ENCODE results near the gene KIF19.
"Not testable (repeated sequence)": the region's sequence is repeated elsewhere in the genome, so short reads cannot be mapped to it uniquely, and the experiment has no call there.

The KIF19 gene, protein sequence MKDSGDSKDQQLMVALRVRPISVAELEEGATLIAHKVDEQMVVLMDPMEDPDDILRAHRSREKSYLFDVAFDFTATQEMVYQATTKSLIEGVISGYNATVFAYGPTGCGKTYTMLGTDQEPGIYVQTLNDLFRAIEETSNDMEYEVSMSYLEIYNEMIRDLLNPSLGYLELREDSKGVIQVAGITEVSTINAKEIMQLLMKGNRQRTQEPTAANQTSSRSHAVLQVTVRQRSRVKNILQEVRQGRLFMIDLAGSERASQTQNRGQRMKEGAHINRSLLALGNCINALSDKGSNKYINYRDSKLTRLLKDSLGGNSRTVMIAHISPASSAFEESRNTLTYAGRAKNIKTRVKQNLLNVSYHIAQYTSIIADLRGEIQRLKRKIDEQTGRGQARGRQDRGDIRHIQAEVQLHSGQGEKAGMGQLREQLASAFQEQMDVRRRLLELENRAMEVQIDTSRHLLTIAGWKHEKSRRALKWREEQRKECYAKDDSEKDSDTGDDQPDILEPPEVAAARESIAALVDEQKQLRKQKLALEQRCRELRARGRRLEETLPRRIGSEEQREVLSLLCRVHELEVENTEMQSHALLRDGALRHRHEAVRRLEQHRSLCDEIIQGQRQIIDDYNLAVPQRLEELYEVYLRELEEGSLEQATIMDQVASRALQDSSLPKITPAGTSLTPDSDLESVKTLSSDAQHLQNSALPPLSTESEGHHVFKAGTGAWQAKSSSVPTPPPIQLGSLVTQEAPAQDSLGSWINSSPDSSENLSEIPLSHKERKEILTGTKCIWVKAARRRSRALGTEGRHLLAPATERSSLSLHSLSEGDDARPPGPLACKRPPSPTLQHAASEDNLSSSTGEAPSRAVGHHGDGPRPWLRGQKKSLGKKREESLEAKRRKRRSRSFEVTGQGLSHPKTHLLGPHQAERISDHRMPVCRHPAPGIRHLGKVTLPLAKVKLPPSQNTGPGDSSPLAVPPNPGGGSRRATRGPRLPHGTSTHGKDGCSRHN

DNA sequence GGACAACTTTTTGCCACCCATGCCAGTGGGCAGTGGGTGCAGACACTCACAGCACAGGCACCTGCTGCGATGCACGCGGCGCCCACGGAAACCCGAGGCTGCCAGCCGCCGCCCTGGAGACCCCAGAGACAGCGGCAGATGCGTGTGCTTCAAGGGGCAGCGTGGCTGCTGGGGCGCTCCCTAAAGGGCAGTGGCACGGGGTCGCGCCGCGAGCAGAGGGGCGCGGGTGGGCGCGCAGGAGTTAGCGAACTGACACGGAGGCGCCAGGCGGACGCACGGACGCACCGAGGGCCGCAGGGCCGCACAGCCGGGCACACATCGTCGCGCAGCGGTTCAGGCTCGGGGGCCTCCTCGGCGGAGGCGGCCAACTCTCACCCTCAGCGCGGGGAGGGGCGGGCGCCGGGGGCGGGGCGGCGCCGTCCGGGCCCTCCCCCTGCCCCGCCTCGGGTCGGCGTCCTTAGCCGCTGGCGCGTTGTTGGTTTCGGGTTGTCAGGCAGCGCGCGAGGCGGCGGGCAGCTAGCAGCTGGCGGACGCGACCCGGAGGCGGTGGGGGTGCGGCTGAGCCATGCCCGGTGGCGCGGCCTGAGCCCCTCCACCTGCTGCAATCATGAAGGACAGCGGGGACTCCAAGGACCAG is at the start of gene KIF19:
Gene KIF19 (plus strand): TSS at position 484 of the 637 bp plus-strand sequence. CDS start 124 bp downstream, at position 608.
- H3K27ac ChIP-seq = no peak within 1 kb of the TSS
- TF ChIP-seq, protein P1, sequence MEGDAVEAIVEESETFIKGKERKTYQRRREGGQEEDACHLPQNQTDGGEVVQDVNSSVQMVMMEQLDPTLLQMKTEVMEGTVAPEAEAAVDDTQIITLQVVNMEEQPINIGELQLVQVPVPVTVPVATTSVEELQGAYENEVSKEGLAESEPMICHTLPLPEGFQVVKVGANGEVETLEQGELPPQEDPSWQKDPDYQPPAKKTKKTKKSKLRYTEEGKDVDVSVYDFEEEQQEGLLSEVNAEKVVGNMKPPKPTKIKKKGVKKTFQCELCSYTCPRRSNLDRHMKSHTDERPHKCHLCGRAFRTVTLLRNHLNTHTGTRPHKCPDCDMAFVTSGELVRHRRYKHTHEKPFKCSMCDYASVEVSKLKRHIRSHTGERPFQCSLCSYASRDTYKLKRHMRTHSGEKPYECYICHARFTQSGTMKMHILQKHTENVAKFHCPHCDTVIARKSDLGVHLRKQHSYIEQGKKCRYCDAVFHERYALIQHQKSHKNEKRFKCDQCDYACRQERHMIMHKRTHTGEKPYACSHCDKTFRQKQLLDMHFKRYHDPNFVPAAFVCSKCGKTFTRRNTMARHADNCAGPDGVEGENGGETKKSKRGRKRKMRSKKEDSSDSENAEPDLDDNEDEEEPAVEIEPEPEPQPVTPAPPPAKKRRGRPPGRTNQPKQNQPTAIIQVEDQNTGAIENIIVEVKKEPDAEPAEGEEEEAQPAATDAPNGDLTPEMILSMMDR (conservative IDR thresholded peaks at IDR 0.05) = no peak

DNA sequence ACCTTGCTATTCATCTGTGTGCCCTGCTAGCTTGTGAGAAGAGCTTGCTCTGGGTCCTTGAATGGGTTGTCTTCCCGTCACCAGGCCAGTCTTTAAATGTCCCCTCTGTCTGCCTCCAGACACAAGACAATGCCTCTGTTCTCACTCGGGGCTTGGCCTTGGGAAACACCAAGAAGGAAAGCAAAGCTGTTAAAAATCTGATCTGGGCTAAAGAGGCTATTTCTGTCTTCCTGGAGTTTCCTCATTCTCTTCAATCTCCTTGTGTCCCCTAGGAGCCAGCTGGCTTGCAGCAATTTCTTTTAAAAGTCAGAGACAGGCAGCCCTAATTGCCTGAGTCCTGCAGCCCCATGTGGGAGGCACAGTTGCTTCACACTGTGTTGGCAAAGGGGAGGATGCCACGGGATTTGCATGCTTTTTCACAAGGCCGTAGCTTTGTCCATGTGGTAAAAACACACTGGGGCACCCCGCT is 49.5 kb upstream of the KIF19 start:
- no peak overlapping the region for H3K27ac ChIP-seq
- TF ChIP-seq, protein P1 (conservative IDR thresholded peaks at IDR 0.05) = no peak

DNA sequence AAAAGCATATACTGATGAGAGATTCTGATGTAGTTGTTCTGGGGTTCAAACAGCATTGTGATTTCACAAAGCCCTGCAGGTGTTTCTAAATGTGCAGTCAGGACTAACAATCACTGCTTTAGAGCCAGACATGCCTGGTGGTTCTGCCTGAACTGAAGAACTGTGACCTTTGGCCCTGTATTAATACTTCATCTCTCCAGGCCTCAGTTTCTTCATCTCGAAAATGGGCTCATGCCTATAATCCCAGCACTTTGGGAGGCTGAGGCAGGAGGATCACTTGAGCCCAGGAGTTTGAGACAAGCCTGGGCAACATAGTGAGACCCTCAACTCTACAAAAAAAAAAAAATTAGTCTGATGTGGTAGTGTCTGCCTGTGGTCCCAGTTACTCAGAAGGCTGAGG is 48.1 kb upstream of the KIF19 start:
- TF ChIP-seq, protein P1 (conservative IDR thresholded peaks at IDR 0.05) = no peak
- no peak overlapping the region for H3K27ac ChIP-seq

DNA sequence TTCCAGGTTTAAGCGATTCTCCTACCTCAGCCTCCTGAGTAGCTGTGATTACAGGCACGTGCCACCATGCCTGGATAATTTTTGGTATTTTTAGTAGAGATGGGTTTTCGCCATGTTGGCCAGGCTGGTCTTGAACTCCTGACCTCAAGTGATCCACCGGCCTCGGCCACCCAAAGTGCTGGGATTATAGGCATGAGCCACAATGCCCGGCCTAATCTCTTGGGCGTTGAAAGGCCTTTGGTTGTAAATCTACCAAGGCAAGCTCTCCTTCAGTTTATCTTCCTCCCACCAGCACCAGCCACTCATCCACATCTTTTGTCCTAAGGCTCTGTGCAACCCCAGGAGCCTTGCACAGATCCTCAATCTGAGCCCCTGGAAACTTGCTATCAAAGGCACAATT is 46.4 kb upstream of the KIF19 start:
- H3K27ac ChIP-seq = not testable (repeated sequence)

DNA sequence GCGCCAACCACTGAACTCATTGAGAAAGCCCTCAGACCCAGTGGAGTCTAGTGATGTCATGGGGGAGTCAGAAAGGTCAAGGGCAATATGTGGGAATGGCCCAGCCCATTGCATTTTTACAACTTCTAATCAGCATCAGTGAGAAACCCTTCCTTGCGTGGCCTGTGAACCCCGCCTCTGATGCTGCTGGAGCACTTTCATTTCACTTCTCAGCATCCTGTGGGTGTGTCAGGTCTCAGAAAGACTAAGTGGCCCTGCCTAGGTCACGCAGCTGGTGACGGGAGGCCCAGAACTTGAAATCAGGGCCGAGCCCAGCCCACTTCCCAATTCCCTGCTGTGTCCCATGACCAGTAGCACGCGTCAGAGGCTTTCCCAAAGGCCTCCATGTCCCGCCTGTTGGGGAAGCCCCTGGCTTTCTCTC is 45.9 kb upstream of the KIF19 start:
- TF ChIP-seq, protein P1 (conservative IDR thresholded peaks at IDR 0.05) = no peak
- no peak overlapping the region for H3K27ac ChIP-seq

DNA sequence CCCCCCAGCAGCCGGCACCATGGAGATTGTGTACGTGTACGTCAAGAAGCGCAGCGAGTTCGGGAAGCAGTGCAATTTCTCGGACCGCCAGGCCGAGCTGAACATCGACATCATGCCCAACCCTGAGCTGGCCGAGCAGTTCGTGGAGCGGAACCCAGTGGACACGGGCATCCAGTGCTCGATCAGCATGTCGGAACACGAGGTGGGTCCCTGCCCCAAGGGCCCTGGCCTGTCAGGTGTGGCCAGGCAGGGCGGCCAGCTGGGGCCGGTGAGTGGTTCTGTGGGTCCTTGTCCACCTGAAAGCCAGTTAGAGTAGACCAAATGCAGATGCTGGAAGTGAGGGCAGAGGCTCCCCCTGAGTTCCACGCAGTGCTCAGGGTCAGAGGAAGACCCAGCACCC is 44.2 kb upstream of the KIF19 start:
- TF ChIP-seq, protein P1 (conservative IDR thresholded peaks at IDR 0.05) = no peak
- H3K27ac ChIP-seq = no peak overlapping the region

DNA sequence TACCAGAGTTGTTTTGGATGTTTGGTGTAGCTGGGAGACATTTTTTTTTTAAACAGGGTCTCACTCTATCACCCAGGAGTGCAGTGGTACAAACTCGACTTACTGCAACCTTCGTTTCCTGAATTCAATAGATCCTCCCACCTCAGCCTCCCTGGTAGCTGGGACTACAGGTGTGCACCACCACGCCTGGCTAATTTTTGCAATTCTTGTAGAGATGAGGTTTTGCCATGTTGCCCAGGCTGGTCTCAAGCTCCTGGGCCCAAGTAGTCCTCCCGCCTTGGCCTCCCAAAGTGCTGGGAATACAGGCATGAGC is 43.8 kb upstream of the KIF19 start:
- not testable (repeated sequence) for H3K27ac ChIP-seq
